Breast epithelium (tissue), 3 donors: ENCODE data around the gene AP2S1.
"Not testable (repeated sequence)": the region's sequence is repeated elsewhere in the genome, so short reads cannot be mapped to it uniquely, and the experiment has no call there.

Source experiments
- POLR2A ChIP-seq: fragments of 450-650 bp; IDR thresholded peaks from one replicate; pipeline ENCODE4 v1.6.1; 2016; ENCODE audit warnings: antibody characterized with exemption, mild to moderate bottlenecking, moderate library complexity
- POLR2AphosphoS5 ChIP-seq, 3 donors: sonication (generic); formaldehyde crosslinking; IDR thresholded peaks; one replicate each; pipeline ENCODE4 v1.6.1; 2017; ENCODE audit warnings: antibody characterized with exemption in 3 of 3
- TF ChIP-seq, protein P1 (sequence below), 3 donors: fragments of 450-650 bp; IDR thresholded peaks; one replicate each; pipeline ENCODE4 v1.5.1; 2016 to 2017; ENCODE audit warnings: antibody characterized with exemption in 3 of 3, mild to moderate bottlenecking in 3 of 3, moderate library complexity in 3 of 3

GRCh38 chr19:46882751-46883150 is 32.1 kb upstream of the AP2S1 start:
- TF ChIP-seq POLR2A; POLR2AphosphoS5 (IDR thresholded peaks at IDR 0.05): not testable (repeated sequence)
- TF ChIP-seq, protein P1, sequence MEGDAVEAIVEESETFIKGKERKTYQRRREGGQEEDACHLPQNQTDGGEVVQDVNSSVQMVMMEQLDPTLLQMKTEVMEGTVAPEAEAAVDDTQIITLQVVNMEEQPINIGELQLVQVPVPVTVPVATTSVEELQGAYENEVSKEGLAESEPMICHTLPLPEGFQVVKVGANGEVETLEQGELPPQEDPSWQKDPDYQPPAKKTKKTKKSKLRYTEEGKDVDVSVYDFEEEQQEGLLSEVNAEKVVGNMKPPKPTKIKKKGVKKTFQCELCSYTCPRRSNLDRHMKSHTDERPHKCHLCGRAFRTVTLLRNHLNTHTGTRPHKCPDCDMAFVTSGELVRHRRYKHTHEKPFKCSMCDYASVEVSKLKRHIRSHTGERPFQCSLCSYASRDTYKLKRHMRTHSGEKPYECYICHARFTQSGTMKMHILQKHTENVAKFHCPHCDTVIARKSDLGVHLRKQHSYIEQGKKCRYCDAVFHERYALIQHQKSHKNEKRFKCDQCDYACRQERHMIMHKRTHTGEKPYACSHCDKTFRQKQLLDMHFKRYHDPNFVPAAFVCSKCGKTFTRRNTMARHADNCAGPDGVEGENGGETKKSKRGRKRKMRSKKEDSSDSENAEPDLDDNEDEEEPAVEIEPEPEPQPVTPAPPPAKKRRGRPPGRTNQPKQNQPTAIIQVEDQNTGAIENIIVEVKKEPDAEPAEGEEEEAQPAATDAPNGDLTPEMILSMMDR (IDR thresholded peaks at IDR 0.05) = not testable (repeated sequence)
